Sciatic nerve (tissue), 2 donors: ENCODE measurements around the gene ZNF410. TPM values are rescaled to one million over a fixed set of nuclear protein-coding genes. Genes with fewer than 3 reads are reported as not detected.
"Not testable (repeated sequence)": the region's sequence is repeated elsewhere in the genome, so short reads cannot be mapped to it uniquely, and the experiment has no call there.

Experiments
- ATAC-seq: fragments of 200-7000 bp; cut with Tn5 transposase; one replicate; pipeline ENCODE4 v1.9.1; 2020; ENCODE audit warnings: mild to moderate bottlenecking, moderate library complexity
- DNase-seq: peaks from one replicate; pipeline ENCODE4 v3.0.0-alpha.2; 2020; ENCODE audit warnings: low spot score
- intact Hi-C: fragments of 100-400 bp; cut with DNase I; formaldehyde crosslinking; loops from one replicate; pipeline ENCODE4 v1.14.2; 2022
- total RNA-seq: library from RNA; stranded (reverse); fragmentation: NEBNext Ultra II Directional; extraction: Animal tissue kit (Norgen Biotek cat#: 25700); gene quantifications from one replicate; pipeline ENCODE4 v1.2.1, GENCODE V29; 2021
- donor health status: DM: no; HTN: no; CAD: no.
- donor health status: DM: no; HTN: no; CAD: no.

ZNF410 gene, protein sequence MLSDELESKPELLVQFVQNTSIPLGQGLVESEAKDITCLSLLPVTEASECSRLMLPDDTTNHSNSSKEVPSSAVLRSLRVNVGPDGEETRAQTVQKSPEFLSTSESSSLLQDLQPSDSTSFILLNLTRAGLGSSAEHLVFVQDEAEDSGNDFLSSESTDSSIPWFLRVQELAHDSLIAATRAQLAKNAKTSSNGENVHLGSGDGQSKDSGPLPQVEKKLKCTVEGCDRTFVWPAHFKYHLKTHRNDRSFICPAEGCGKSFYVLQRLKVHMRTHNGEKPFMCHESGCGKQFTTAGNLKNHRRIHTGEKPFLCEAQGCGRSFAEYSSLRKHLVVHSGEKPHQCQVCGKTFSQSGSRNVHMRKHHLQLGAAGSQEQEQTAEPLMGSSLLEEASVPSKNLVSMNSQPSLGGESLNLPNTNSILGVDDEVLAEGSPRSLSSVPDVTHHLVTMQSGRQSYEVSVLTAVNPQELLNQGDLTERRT
- 46.6 TPM for total RNA-seq

DNA sequence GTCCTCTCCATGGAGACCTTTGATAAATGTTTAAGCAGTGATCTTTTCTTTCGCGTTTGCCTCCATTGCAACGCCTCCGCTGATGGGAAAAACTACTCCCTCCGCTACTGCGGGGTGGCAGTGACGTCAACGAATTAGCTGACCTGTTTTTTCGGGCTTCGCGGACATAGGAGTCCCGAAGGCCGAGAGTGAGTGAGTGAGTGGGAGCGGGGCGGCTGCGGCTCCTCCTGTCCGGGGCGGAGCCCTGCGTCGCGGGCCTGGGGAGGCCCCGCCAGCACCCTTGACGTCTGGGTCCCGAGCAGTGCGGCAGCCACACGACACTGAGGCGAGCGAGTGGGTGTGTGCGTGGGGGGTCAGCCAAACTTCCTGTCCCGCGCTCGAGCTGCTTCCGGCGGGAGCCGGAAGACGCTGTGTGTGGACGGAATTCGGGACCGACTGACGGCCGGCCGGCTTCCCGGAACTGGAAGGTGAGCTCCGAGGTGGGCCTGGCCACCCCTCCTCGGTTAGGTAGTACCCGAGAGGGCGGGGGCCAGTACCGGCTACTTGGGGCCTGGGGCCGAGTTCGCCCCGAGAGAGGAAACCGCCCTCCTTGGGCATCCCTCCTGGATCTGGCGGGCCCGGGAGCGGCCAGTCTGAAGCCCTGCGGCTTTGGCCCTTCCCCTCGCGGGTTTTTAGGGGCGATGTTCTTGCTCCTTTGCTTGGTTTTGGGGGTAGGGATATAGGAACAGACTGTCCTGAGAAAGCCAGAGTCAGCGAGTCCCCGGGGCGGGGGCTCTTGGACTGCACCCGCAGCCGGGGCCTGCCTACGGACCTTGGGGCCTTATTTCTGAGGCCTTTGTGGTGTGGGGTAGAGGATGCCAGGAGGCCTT lies at the start of gene ZNF410:
TSS of gene ZNF410 (plus strand) at position 411 of the 869 bp plus-strand sequence. CDS start 5,317 bp downstream, outside the sequence.
- DNase-seq: peak; percentile 96
- intact Hi-C loops: no loop called here
- peak; percentile 99 for ATAC-seq

DNA sequence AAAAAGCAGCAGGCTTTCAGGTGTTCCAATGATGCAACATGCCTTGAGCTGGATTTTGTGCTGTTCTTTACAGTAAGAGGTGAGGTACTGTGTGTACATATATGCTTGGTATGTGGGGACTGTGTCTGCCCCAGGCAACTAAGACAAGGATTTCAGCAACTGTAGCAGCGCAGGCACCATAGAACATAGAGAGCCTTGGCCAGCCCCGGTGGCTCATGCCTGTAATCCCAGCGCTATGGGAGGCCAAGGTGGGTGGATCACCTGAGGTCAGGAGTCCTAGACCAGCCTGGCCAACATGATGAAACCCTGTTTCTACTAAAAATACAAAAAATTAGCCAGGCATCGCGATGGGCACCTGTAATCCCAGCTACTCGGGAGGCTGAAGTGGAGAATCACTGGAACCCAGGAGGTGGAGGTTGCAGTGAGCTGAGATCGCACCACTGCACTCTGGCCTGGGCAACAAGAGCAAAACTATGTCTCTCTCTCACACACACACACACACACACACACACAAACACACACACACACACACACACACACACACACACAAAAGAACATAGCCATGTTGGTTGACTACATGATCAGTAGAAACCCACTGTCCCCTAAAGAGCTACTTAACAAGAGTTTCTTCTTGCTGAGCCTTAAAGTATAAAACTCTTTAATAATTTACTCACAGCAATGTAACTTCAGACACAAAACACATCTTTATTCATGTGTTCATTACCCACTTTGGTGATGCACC lies 48.2 kb upstream of the ZNF410 start:
- ATAC-seq, intact Hi-C loops, DNase-seq: not testable (repeated sequence)

DNA sequence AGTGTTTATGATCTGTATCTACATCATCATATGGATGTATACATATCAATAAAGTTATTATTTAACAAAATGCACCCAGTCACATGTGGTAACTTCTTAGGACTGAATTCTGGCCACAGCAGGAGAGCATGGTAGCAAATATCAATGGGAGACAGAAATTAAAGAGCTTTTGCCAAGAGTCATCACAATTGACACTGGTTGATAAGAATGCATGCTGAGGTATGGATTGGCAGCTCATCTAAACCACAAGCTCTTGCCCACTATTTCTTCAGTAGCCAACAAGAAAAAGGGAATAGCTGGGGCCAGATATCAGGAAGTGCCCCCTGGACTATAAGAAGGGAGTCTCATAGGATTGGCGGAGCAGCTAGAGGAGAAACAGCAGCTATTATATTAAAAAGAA lies 44.5 kb upstream of the ZNF410 start:
- no peak for ATAC-seq
- intact Hi-C loops: no loop called here
- DNase-seq: no peak

DNA sequence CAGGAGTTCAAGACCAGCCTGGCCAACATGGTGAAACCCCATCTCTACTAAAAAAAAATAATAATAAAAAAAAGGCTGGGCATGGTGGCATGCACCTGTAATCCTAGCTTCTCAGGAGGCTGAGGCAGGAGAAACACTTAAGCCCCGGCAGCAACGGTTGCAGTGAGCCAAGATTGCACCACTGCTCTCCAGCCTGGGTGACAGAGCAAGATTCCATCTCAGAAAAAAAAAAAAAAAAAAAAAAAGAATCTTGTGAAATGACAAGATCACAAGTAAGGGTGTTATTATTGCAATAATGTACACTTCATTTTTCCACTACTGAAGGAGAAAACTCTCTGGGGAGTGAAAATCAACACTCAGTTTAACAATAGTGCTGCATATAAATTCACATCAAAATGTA lies 43.8 kb upstream of the ZNF410 start:
- ATAC-seq (no peak), DNase-seq (no peak)
- intact Hi-C loops: no loop called here

DNA sequence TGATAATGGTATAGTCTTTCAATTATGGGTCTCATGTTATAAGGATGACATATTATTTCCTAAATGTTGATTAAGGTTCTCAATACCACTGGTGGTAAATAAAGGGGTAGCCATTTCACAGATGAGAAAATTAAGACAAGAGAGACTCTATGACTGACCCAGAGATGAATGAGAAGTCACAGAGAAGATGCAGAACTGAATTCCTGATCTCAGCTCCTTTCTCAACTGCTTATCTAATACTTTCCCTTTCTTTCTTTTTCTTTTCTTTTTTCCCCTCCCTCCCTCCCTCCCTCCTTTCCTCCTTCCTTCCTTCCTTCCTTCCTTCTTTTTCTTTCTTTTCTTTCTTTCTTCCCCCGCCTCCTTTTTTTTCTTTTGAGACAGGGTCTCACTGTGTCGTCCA lies 43.4 kb upstream of the ZNF410 start:
- no peak for DNase-seq
- intact Hi-C loops: no loop called here
- no peak for ATAC-seq

DNA sequence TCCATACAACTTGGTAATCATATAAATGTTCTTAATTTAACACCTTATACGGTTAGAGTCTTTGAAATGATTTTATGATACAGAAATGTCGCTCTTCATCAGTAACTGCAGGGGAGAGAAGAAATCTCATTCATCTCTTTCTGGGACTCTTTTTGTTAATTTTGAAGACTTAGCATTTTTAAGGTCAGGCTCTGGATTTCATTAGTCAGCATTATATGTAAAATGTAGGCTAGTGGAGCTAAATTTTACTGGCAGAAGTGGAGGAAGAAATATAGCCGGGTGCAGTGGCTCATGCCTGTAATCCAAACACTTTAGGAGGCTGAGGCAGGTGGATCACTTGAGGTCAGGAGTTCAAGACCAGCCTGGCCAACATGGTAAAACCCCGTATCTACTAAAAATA lies 39.7 kb upstream of the ZNF410 start:
- intact Hi-C loops: no loop called here
- ATAC-seq (no peak), DNase-seq (no peak)

DNA sequence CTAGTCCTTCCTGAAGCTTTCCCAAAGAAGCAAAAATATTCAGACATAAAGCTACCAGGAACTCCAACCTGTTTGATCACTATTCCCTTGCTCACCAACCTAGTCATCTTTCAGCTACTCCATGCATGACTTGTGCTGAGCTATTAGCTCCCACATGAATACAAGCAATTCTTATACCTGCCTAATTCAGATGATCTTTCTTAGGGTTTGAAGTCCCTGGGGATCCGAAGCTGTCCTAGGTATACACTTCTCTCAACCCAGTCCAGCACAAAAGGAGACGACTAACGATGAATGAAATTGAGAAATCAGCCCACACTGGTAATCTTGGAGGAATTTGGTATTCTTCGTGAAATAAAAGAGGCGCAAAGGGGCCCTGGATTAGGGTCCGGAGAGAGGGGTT lies 35.7 kb upstream of the ZNF410 start:
- ATAC-seq (no peak), DNase-seq (no peak)
- intact Hi-C loops: no loop called here

DNA sequence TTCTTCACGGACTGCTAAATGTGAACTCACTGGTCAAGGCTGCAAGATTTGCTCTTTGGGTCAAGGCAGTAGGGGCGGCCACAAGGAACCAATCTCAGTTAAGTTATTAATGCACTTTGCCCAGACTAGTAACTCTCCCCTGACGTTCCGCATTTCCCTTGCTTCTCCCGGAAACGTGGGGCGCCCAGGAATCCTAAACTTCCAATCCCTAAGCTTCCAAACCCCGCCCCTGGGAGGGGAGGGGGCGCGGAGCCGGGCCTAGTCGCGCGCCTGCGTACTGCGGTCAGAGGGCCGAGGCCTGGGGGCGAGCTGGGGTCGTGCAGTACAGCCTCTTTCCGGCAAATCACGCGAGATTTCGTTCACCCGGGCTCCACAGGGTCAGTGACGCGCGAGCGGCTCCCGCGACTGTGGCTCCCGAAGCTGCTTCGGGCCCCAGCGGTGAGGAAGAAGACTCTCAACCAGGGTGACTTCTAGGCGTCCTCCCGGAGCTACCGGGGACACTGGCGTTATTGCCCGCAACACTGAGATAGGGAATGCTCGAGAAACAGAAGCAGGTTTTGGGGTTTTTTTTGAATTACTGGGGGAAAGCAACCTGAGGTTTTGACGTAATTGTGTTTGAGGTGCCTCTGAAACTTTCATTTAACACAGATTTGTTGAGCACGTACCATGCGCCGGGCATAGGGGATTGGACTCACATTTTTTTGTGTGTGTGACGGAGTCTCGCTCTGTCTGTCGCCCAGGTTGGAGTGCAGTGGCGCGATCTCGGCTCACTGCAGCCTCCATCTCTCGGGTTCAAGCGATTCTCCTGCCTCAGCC lies 34.9 kb upstream of the ZNF410 start, which contains the start of gene PTGR2:
TSS of gene PTGR2 (plus strand) at position 265 of the 816 bp plus-strand sequence. CDS start 7,032 bp downstream, outside the sequence.
- intact Hi-C loops: no loop called here

DNA sequence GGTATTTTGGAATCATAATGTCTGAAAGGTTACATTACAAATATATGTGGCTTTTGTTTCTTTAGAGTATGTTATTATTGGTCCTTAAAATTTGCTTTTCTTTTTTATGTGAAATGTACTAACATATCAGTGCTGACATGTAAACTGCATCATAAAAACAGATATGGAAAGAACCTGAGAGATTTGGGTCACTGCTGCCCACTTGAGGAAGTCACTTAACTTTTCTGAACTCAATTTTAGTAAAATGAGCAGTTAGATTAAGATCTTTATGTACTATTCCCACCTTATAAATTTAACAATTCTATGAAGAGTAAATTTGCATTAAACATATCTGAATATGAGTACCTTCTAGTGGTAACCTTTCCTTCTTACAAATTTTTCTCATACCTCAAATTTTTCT lies 27.5 kb upstream of the ZNF410 start:
- intact Hi-C loops: no loop called here
- ATAC-seq (no peak), DNase-seq (no peak)

More for the DNA sequence above, 34.9 kb upstream of the ZNF410 start, which contains the start of gene PTGR2:
- DNase-seq (peak; percentile 98), ATAC-seq (peak; percentile 99)

DNA sequence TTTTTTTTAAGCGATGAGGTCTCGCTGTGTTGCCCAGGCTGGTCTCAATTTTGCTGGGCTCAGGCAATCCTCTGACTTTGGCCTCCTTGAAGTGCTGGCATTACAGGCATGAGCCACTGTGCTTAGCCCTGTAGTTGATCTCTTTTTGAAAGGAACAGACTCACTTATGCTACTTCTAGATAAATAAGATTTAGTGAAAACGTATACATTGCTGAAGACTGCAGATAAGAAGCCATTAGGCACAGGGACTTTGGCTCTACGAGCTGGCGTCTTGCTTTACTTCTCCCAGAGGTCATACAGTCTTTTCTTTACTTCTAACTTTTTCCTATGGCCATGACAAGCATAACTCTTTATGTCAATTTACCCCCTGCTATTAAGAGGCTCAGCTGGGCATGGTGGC lies 25.6 kb upstream of the ZNF410 start:
- no peak for DNase-seq
- ATAC-seq: no peak
- intact Hi-C loops: no loop called here

DNA sequence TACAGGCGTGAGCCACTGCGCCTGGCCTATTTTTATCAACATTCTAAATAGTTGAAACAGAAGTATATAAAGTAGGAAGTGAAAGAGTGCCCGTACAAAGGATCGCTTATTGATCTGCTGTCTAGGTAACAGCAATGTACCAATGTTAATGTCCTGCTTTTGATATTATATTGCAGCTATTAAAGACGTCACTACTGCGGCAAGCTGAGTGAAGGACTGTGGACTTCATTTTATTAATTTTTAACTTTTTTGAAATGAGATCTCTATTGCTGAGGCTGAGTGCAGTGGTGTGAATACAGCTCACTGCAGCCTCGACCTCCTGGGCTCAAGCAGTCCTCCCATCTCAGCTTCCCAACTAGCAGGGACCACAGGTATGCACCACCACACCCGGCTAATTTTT lies 24.2 kb upstream of the ZNF410 start:
- intact Hi-C loops: no loop called here
- ATAC-seq: no peak
- DNase-seq: no peak

DNA sequence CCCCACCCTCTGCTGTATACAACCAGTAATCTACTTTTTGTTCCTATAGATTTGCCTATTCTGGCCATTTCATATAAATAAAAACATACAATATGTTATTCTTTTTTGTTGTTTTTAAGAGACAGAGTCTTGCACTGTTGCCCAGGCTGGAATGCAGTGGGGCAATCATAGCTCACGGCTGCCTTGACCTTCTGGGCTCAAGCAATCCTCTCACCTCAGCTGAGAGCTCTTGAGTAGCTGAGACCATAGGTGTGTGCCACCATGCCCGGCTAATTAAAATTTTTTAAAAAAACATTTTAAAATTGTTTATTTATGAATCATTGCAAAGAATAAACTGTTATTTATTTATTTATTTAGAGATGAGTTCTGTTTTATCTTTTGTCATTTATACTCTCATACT lies 23.4 kb upstream of the ZNF410 start:
- DNase-seq (no peak), ATAC-seq (no peak)

DNA sequence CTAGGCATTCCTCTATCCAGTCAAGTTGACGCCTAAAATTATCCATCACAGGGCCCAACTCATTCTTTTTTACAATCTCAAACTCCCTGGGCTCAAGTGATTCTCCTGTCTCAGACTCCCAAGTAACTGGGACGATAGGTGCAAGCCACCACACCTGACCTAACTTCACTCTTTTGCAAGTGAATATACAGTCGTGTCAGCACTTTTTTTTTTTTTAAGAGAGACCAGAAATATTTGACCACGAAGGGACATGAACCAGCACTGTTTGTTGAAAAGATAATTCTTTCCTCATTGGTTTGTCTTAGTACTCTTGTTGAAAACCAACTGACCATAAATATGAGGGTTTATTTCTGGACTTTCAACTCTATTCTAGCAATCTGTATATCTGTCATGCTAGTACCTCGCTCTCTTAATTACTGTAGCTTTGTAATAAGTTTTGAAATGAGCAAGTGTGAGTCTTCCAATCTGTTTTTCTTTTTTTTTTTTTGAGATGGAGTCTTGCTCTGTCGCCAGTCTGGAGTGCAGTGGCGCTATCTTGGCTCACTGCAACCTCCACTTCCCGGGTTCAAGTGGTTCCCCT lies 21.0 kb upstream of the ZNF410 start:
- no peak for DNase-seq
- no peak for ATAC-seq

More for the DNA sequence above, 23.4 kb upstream of the ZNF410 start:
- intact Hi-C loops: no loop called here

DNA sequence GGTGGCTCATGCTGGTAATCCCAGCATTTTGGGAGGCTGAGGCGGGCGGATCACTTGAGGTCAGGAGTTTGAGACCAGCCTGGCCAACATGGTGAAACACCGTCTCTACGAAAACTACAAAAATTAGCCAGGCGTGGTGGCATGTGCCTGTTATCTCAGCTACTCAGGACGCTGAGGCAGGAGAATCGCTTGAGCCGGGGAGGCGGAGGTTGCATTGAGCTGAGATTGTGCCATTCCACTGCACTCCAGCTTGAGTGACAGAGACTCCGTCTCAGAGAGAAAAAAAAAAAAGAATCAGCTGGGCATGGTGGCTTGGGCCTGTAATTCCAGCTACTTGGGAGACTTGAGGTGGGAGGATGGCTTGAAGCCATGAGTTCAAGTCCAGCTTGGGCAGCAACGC lies 16.9 kb upstream of the ZNF410 start:
- intact Hi-C loops, ATAC-seq, DNase-seq: not testable (repeated sequence)

More for the DNA sequence above, 21.0 kb upstream of the ZNF410 start:
- intact Hi-C loops: no loop called here

DNA sequence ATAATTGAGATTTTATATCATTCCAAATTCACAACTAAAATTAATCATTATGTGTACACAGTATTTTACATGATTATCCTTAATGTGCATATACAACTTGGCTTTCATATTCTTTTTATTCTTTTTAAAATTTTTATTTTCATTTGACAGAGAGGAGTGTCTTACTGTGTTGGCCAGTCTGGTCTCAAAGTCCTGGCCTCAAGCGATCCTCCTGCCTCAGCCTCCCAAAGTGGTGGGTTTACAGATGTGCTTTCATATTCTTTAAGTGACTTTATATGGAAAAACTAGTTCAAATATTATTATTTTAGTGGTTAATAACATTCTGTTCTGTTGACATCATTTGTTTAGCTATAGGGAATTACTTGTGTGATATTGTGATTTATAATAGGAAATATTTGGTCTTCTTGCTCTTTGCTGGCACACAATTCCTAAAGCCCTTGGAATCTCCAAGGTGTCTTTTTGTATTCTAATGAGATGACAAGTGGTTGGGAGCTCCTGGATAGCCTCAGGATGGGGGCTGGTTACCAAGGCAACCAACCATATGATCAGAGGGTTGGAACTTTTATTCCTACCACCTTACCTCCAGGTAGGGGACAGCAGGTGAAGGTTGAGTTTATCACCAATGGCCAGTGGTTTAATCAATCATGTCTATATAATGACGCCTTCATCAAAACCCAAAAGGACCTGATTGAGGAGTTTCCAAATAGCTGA lies 16.0 kb upstream of the ZNF410 start:
- no peak for ATAC-seq
- intact Hi-C loops: no loop called here
- DNase-seq: no peak

DNA sequence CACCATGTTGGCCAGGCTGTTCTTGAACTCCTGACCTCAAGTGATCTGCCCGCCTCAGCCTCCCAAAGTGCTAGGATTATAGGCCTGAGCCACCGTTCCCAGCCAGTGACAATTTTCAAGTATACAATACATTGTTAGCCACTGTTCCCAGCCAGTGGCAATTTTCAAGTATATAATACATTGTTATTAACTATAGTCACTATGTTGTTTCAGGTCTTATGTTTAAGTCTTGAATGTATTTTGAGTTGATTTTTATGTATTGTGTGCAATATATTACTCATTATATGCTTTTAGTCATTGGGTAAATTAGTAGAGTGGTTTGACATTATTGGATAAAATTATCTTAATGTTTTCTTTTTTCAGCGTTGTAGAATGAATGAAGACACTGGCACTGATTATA lies 13.0 kb upstream of the ZNF410 start:
- DNase-seq (no peak), ATAC-seq (no peak)
- intact Hi-C loops: no loop called here

DNA sequence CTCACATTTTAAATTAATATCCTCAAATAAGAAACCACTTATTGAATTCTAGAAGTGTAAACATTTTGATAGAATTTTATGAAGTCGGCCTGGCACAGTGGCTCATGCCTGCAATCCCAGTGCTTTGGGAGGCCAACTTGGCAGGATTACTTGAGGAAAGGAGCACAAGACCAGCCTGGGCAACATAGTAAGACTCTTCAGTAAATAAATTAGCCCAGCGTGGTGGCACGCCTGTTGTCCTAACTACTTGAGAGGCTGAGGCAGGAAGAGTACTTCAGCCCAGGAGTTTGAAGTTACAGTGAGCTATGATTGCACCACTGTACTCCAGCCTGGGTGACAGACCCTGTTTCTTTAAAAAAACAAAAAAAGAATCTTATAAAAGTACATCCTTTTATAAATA lies 8.9 kb upstream of the ZNF410 start:
- DNase-seq (no peak), ATAC-seq (no peak)
- intact Hi-C loops: no loop called here
